WERI-Rb-1 (cell line): ENCODE data around the gene SHROOM3.

Source experiments
- DNase-seq: peaks from one replicate; pipeline ENCODE4 v3.0.0-alpha.2; 2020
- H3K27ac ChIP-seq: fragments of 250-450 bp; sonication (Bioruptor Pico); 2 replicates; pipeline ENCODE4 v1.5.1; 2020; ENCODE audit warnings: mild to moderate bottlenecking, moderate library complexity
- H3K27me3 ChIP-seq: fragments of 250-450 bp; sonication (Bioruptor Pico); 2 replicates; pipeline ENCODE4 v1.5.1; 2021; ENCODE audit warnings: mild to moderate bottlenecking, low read depth, moderate library complexity; ENCODE audit not compliant: insufficient read depth, severe bottlenecking
- H3K36me3 ChIP-seq: fragments of 250-450 bp; sonication (Bioruptor Pico); 2 replicates; pipeline ENCODE4 v1.5.1; 2020; ENCODE audit warnings: mild to moderate bottlenecking, moderate library complexity
- H3K4me3 ChIP-seq: 2 replicates; pipeline ENCODE4 v1.5.1; 2011; ENCODE audit warnings: low read depth, mild to moderate bottlenecking, control low read depth, low read length
- H3K9me3 ChIP-seq: fragments of 250-450 bp; sonication (Bioruptor Pico); 2 replicates; pipeline ENCODE4 v1.5.1; 2021; ENCODE audit warnings: mild to moderate bottlenecking, moderate library complexity; ENCODE audit not compliant: severe bottlenecking
- CTCF ChIP-seq: IDR thresholded peaks from 2 replicates; pipeline ENCODE4 v1.5.1; 2011; ENCODE audit warnings: low read depth, mild to moderate bottlenecking, control low read depth, inconsistent platforms, low read length

The SHROOM3 gene

GRCh38 chr4:76787898-76788297, 352.9 kb downstream of the SHROOM3 start:
- H3K9me3 ChIP-seq = no peaks in the 10 kb centered on the region
- H3K27me3 ChIP-seq = no peaks in the 10 kb centered on the region
- no peak for TF ChIP-seq CTCF
- H3K36me3 ChIP-seq = no peaks in the 10 kb centered on the region
- DNase-seq = no peak
- H3K27ac ChIP-seq = no peak overlapping the region
- H3K4me3 ChIP-seq = no peak overlapping the region

- H3K9me3 ChIP-seq = no peaks in the 10 kb centered on the region
- no peak overlapping the region for H3K4me3 ChIP-seq
- H3K36me3 ChIP-seq = no peaks in the 10 kb centered on the region
- H3K27ac ChIP-seq = no peak overlapping the region
- TF ChIP-seq CTCF = no peak
- H3K27me3 ChIP-seq = no peaks in the 10 kb centered on the region
- no peak for DNase-seq
Observed at GRCh38 chr4:76790377-76790776, 355.3 kb downstream of the SHROOM3 start.

DNA sequence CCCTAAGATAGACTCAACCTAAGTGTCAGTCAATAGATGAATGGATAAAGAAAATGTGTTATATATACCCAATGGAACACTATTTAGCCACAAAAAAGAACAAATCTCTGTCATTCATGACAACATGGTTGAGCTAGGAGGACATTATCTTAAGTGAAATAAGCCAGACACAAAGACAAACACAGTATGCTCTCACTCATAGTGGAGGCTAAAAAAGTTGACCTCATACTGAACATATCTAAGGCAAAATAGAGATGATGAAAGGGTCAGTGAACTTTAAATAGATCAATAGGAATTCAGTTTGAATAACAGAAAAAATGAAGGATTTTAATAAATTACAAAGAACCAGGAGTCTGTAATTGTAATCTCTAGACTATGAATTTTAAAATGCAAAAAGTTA, 356.4 kb downstream of the SHROOM3 start:
- no peak for DNase-seq
- H3K9me3 ChIP-seq = no peaks in the 10 kb centered on the region
- no peak overlapping the region for H3K27ac ChIP-seq
- H3K36me3 ChIP-seq = no peaks in the 10 kb centered on the region
- no peak for TF ChIP-seq CTCF
- H3K27me3 ChIP-seq = no peaks in the 10 kb centered on the region
- H3K4me3 ChIP-seq = no peak overlapping the region

DNA sequence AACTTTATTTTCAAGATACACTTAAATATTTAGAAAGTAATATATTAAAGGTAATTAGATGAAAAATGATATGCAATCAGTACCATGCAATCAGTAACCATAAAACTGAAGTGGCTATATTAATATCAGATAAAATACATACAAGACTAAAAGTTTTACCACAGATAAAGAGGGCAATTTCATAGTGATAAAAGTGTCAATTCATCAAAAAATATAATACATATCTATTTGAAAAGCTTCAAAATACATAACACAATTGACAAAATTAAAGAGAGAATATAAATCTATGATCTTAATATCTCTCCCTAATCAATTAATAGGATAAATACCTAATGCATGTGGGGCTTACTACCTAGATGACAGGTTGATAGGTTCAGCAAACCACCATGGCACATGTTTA, 357.4 kb downstream of the SHROOM3 start:
- Histone ChIP-seq H3K4me3 (no peak overlapping the region), H3K27me3 (no peaks in the 10 kb centered on the region), H3K36me3 (no peaks in the 10 kb centered on the region), H3K27ac (no peak overlapping the region), H3K9me3 (no peaks in the 10 kb centered on the region)
- no peak for TF ChIP-seq CTCF
- no peak for DNase-seq

DNA sequence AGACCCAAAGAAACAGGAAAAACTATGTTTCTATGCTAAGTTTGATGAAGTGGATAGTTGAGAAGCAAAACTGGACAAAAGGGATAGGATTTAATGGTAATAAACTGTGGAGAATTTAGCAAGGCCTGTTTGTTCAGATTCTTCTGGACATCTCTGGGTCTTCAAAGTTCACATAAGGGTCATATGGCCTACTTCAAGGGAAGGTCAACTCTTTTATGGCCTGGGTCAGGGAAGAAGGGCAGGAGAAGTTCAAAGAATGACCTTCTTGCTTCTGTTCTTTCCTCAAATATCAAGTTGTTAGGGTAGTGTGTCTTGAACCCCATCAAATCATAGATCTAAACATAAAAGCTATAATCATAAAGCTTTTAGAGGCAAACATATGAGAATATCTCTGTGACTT, 360.2 kb downstream of the SHROOM3 start:
- no peak for DNase-seq
- Histone ChIP-seq H3K9me3 (no peaks in the 10 kb centered on the region), H3K36me3 (no peaks in the 10 kb centered on the region), H3K27me3 (no peaks in the 10 kb centered on the region), H3K4me3 (no peak overlapping the region), H3K27ac (no peak overlapping the region)
- no peak for TF ChIP-seq CTCF

- Histone ChIP-seq H3K4me3 (no peak overlapping the region), H3K36me3 (no peaks in the 10 kb centered on the region), H3K27ac (no peak overlapping the region), H3K27me3 (no peaks in the 10 kb centered on the region), H3K9me3 (no peaks in the 10 kb centered on the region)
- no peak for DNase-seq
- TF ChIP-seq CTCF = no peak
Observed at GRCh38 chr4:76799140-76799539, 364.1 kb downstream of the SHROOM3 start.
